Subcutaneous abdominal adipose tissue (tissue), 5 donors: ENCODE results near the gene SLIT3.

Experiments used
- H3K27ac ChIP-seq: one replicate; pipeline ENCODE4 v1.7.0; 2013; ENCODE audit warnings: low read depth, mild to moderate bottlenecking, inconsistent platforms, low read length, moderate library complexity
- H3K27me3 ChIP-seq, 5 donors: one replicate each; pipeline ENCODE4 v1.7.0; 2013; ENCODE audit warnings: low read length in 5 of 5, inconsistent platforms in 1 of 5; ENCODE audit not compliant: control insufficient read depth in 5 of 5, insufficient read depth in 4 of 5
- H3K36me3 ChIP-seq, 5 donors: one replicate each; pipeline ENCODE4 v1.7.0; 2013; ENCODE audit warnings: low read length in 5 of 5; ENCODE audit not compliant: control insufficient read depth in 5 of 5, insufficient read depth in 5 of 5
- H3K4me1 ChIP-seq, 5 donors: one replicate each; pipeline ENCODE4 v1.7.0; 2013; ENCODE audit warnings: low read length in 5 of 5, mild to moderate bottlenecking in 3 of 5, moderate library complexity in 1 of 5; ENCODE audit not compliant: control insufficient read depth in 5 of 5, insufficient read depth in 5 of 5
- H3K4me3 ChIP-seq, 5 donors: one replicate each; pipeline ENCODE4 v1.7.0; 2013; ENCODE audit warnings: low read length in 5 of 5, low read depth in 1 of 5
- H3K9ac ChIP-seq, 5 donors: one replicate each; pipeline ENCODE4 v1.7.0; 2013; ENCODE audit warnings: low read length in 5 of 5, mild to moderate bottlenecking in 4 of 5, moderate library complexity in 3 of 5
- H3K9me3 ChIP-seq, 5 donors: one replicate each; pipeline ENCODE4 v1.7.0; 2013; ENCODE audit warnings: low read length in 5 of 5; ENCODE audit not compliant: control insufficient read depth in 5 of 5
- donor health status: healthy.
- donor health status: healthy.
- donor health status: healthy.
- donor health status: healthy.
- donor health status: healthy.

The SLIT3 gene

GRCh38 chr5:169098331-169099121, 202.4 kb downstream of the SLIT3 start:
- H3K4me1 ChIP-seq: peaks cover 8 to 32% (median 15%) of the 10 kb centered on the region in 5 donors
- H3K9me3 ChIP-seq: no peaks in the 10 kb centered on the region
- no peaks in the 10 kb centered on the region for H3K27me3 ChIP-seq
- no peak overlapping the region for H3K4me3 ChIP-seq
- no peak overlapping the region for H3K27ac ChIP-seq
- no peak overlapping the region for H3K9ac ChIP-seq
- no peaks in the 10 kb centered on the region for H3K36me3 ChIP-seq

GRCh38 chr5:169097374-169098326, 203.3 kb downstream of the SLIT3 start:
- H3K9me3 ChIP-seq: no peaks in the 10 kb centered on the region
- peaks cover 8 to 32% (median 15%) of the 10 kb centered on the region in 5 donors for H3K4me1 ChIP-seq
- H3K27ac ChIP-seq: peak overlapping the region; percentile 14
- H3K27me3 ChIP-seq: no peaks in the 10 kb centered on the region
- no peak overlapping the region for H3K4me3 ChIP-seq
- H3K36me3 ChIP-seq: no peaks in the 10 kb centered on the region
- no peak overlapping the region for H3K9ac ChIP-seq

- no peaks in the 10 kb centered on the region for H3K27me3 ChIP-seq
- no peaks in the 10 kb centered on the region for H3K9me3 ChIP-seq
- no peak overlapping the region for H3K9ac ChIP-seq
- no peak overlapping the region for H3K4me3 ChIP-seq
- H3K27ac ChIP-seq: no peak overlapping the region
- H3K4me1 ChIP-seq: peaks cover 8 to 30% (median 15%) of the 10 kb centered on the region in 5 donors
- no peaks in the 10 kb centered on the region for H3K36me3 ChIP-seq
Measured at GRCh38 chr5:169095976-169096375, 205.0 kb downstream of the SLIT3 start.

GRCh38 chr5:169095410-169095960, 205.5 kb downstream of the SLIT3 start:
- Histone ChIP-seq H3K4me3 (no peak overlapping the region), H3K9me3 (peaks cover 0 to 4% (median 3%) of the 10 kb centered on the region in 5 donors), H3K27ac (peak overlapping the region; percentile 37), H3K27me3 (no peaks in the 10 kb centered on the region), H3K36me3 (no peaks in the 10 kb centered on the region), H3K4me1 (peaks cover 8 to 25% (median 15%) of the 10 kb centered on the region in 5 donors), H3K9ac (no peak overlapping the region)

- Histone ChIP-seq H3K9me3 (peaks cover 0 to 6% (median 4%) of the 10 kb centered on the region in 5 donors), H3K9ac (no peak overlapping the region), H3K4me3 (no peak overlapping the region), H3K27ac (peak overlapping the region; percentile 37), H3K4me1 (peaks cover 3 to 18% (median 9%) of the 10 kb centered on the region in 5 donors), H3K27me3 (no peaks in the 10 kb centered on the region), H3K36me3 (no peaks in the 10 kb centered on the region)
Measured at GRCh38 chr5:169094586-169095409, 206.1 kb downstream of the SLIT3 start.

- no peak overlapping the region for H3K9ac ChIP-seq
- no peaks in the 10 kb centered on the region for H3K36me3 ChIP-seq
- no peaks in the 10 kb centered on the region for H3K27me3 ChIP-seq
Measured at GRCh38 chr5:169091396-169091980, 209.5 kb downstream of the SLIT3 start.

GRCh38 chr5:169089343-169089742, 211.6 kb downstream of the SLIT3 start:
- Histone ChIP-seq H3K4me1 (no peaks in the 10 kb centered on the region), H3K9ac (no peak overlapping the region), H3K9me3 (peaks cover 0 to 6% (median 4%) of the 10 kb centered on the region in 5 donors), H3K27ac (no peak overlapping the region), H3K36me3 (no peaks in the 10 kb centered on the region), H3K27me3 (no peaks in the 10 kb centered on the region), H3K4me3 (no peak overlapping the region)

More at GRCh38 chr5:169091396-169091980, 209.5 kb downstream of the SLIT3 start:
- Histone ChIP-seq H3K9me3 (peaks cover 0 to 6% (median 4%) of the 10 kb centered on the region in 5 donors), H3K4me1 (peaks cover 0 to 10% (median 0%) of the 10 kb centered on the region in 5 donors), H3K27ac (no peak overlapping the region), H3K4me3 (no peak overlapping the region)

- no peak overlapping the region for H3K4me3 ChIP-seq
- H3K9ac ChIP-seq: no peak overlapping the region
- no peaks in the 10 kb centered on the region for H3K27me3 ChIP-seq
- H3K27ac ChIP-seq: no peak overlapping the region
- H3K4me1 ChIP-seq: no peaks in the 10 kb centered on the region
- peaks cover 0 to 6% (median 4%) of the 10 kb centered on the region in 5 donors for H3K9me3 ChIP-seq
- no peaks in the 10 kb centered on the region for H3K36me3 ChIP-seq
Measured at GRCh38 chr5:169088028-169088725, 212.8 kb downstream of the SLIT3 start.
